ENCODE results near the gene RUNDC3A. TPM values are rescaled to one million over a fixed set of nuclear protein-coding genes. Genes with fewer than 3 reads are reported as not detected.

The RUNDC3A gene
- total RNA-seq, 2 experiments from 2014 or later: 0.22 TPM; not detected in 1

DNA sequence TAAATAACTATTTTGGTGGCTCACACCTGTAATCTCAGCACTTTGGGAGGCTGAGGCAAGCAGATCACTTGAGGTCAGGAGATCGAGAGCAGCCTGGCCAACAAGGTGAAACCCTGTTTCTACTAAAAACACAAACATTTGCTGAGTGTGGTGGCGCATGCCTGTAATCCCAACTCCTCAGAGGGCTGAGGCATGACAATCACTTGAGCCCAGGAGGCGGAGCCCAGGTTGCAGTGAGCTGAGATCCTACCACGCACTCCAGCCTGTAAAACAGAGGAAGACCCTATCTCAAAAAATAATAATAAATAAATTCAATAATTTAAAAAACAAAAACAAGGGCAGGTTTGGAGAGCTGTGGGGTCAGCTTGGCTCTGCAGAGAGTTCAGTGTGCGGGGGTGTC is 34.8 kb upstream of the RUNDC3A start:
- POLR2A ChIA-PET: no interaction called here
- CTCF ChIA-PET: no interaction called here
- Mint-ChIP-seq H3K27ac (no peak overlapping the region), H3K27me3 (no peaks in the 10 kb centered on the region), H3K4me3 (no peak overlapping the region), H3K9me3 (no peaks in the 10 kb centered on the region), H3K36me3 (ENCODE audit: low read depth) (no peaks in the 10 kb centered on the region), H3K4me1 (ENCODE audit: low read depth) (no peaks in the 10 kb centered on the region)
- DNase-seq (no peak), ATAC-seq (no peak)
- TF ChIP-seq, protein P1, sequence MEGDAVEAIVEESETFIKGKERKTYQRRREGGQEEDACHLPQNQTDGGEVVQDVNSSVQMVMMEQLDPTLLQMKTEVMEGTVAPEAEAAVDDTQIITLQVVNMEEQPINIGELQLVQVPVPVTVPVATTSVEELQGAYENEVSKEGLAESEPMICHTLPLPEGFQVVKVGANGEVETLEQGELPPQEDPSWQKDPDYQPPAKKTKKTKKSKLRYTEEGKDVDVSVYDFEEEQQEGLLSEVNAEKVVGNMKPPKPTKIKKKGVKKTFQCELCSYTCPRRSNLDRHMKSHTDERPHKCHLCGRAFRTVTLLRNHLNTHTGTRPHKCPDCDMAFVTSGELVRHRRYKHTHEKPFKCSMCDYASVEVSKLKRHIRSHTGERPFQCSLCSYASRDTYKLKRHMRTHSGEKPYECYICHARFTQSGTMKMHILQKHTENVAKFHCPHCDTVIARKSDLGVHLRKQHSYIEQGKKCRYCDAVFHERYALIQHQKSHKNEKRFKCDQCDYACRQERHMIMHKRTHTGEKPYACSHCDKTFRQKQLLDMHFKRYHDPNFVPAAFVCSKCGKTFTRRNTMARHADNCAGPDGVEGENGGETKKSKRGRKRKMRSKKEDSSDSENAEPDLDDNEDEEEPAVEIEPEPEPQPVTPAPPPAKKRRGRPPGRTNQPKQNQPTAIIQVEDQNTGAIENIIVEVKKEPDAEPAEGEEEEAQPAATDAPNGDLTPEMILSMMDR (IDR thresholded peaks at IDR 0.05): no peak
- intact Hi-C loops (cut with micrococcal nuclease): no loop called here

DNA sequence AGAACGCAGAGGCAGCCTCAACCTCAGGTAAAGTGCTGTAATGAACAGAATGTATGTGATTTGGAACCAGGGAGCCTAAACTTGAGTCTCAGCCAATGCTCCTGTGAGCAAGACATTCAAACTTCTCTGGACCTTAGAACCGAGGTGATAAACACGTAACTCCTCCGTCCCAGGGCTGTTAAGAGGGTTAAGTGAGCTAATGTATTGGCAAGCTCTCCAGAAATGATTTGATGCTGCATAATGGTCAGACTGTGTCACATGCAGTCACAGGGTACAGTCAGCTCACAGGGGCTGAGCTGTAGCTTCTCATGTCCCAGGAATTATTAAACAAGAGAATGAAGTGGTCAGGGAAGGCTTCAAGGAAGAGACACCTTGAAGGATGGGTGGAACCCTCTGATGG is 30.4 kb upstream of the RUNDC3A start:
- ChIA-PET POLR2A (no interaction called here), CTCF (no interaction called here)
- no peak for ATAC-seq
- Mint-ChIP-seq H3K36me3 (ENCODE audit: low read depth) (no peaks in the 10 kb centered on the region), H3K4me1 (ENCODE audit: low read depth) (peaks cover 10% of the 10 kb centered on the region), H3K27ac (no peak overlapping the region), H3K9me3 (no peaks in the 10 kb centered on the region), H3K27me3 (no peaks in the 10 kb centered on the region), H3K4me3 (no peak overlapping the region)
- intact Hi-C loops (cut with micrococcal nuclease): no loop called here
- TF ChIP-seq, protein P1 (IDR thresholded peaks at IDR 0.05): no peak
- DNase-seq: no peak

DNA sequence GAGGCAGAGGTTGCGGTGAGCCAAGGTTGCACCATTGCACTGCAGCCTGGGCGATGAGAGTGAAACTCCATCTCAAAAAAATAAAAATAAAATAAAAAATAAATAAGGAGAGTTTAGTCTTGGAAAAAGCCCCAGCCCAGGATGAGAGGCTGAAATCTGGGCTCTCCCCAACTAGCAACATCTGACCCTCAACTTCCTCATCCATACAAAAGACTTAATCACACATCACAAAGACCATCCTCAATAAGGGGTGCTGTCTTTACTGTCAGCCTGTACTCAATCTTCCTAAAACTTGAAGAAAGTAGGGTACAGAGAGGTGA is 29.1 kb upstream of the RUNDC3A start:
- Mint-ChIP-seq H3K9me3 (no peaks in the 10 kb centered on the region), H3K36me3 (ENCODE audit: low read depth) (no peaks in the 10 kb centered on the region), H3K27me3 (no peaks in the 10 kb centered on the region), H3K4me3 (no peak overlapping the region), H3K4me1 (ENCODE audit: low read depth) (peaks cover 10% of the 10 kb centered on the region), H3K27ac (no peak overlapping the region)
- CTCF ChIA-PET: interaction anchor here (1.5 kb wide), 1 partner anchor 14 kb away, joined by 5 read pairs; no protein-coding TSS in a partner anchor
- DNase-seq: no peak
- intact Hi-C loops (cut with micrococcal nuclease): no loop called here
- TF ChIP-seq, protein P1 (IDR thresholded peaks at IDR 0.05): no peak
- ATAC-seq: no peak
- POLR2A ChIA-PET: interaction anchor here (0.8 kb wide), 2 partner anchors 108 to 158 kb away, joined by 3 to 4 read pairs; no protein-coding TSS in a partner anchor

DNA sequence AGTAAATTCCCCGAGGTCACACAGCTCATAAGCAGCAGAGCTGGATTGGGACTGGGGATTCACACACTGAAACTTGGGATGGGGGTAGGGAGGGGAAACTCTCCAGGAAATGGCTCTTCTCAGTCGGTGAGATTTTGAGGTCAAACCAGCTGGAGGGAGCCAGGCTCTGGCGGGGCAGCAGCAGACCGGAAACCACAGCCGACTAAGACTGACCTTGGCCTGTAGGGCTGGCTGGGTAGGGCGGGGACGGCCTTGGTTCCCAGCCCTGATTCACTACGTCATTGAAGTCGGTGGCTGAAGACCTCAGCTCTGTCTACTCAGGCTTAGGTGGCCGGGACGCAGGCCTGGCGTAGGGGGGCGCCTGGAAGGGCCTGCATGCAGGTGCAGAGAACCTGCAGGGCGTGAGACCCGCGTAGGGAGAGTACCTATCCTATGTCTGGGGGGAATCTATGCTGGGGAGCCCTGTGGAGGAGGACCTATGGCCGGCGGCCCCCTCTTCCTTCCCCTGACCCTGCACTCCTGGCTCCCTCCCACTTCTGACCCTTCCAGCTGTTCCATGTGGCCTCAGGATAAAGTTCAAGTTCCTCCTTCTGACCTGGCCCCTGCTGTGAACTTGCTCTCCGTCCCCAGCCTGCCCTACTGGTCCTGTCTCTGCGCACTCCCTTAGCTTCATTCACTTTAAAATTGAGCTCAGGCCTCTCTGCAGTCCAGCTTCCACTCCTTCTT is 28.6 kb upstream of the RUNDC3A start:
- intact Hi-C loops (cut with micrococcal nuclease): no loop called here
- Mint-ChIP-seq H3K36me3 (ENCODE audit: low read depth) (no peaks in the 10 kb centered on the region), H3K27me3 (no peaks in the 10 kb centered on the region), H3K4me3 (no peak overlapping the region), H3K4me1 (ENCODE audit: low read depth) (peaks cover 10% of the 10 kb centered on the region), H3K9me3 (no peaks in the 10 kb centered on the region), H3K27ac (no peak overlapping the region)
- ATAC-seq: peak; percentile 78
- TF ChIP-seq, protein P1 (IDR thresholded peaks at IDR 0.05): no peak
- ChIA-PET POLR2A (interaction anchor here (0.8 kb wide), 2 partner anchors 108 to 158 kb away, joined by 3 to 4 read pairs; no protein-coding TSS in a partner anchor), CTCF (interaction anchor here (1.4 to 1.5 kb wide), 2 partner anchors 13 to 51 kb away, joined by 3 to 5 read pairs; no protein-coding TSS in a partner anchor)
- peak; percentile 46 for DNase-seq

DNA sequence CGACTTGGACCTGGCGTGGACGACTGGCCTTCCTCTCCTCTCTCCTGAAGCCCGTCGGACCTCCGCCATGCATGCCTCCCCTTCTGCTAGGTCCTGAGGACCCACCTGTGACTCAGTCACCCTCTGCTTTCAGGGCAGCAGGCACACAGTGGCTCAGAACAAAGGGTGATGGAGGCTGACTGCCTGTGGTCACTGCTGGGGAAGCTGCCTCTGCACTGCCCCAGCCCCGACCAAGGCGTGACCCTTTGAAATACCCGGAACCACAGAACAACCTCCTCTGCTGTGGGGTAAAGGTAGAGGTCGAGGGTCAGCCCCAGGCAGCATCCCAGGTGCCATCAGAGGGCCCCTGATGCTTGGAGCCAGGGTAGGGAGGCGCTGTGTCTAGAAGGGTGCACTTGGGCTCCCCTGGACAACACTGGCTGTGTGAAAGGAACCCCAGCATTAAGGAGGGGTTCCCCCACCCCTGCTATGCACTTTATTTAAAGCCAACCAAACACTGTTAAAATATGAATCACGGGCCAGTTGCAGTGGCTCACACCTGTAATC is 27.9 kb upstream of the RUNDC3A start:
- Mint-ChIP-seq H3K27ac (no peak overlapping the region), H3K27me3 (no peaks in the 10 kb centered on the region), H3K4me3 (no peak overlapping the region), H3K4me1 (ENCODE audit: low read depth) (peaks cover 10% of the 10 kb centered on the region), H3K36me3 (ENCODE audit: low read depth) (no peaks in the 10 kb centered on the region), H3K9me3 (no peaks in the 10 kb centered on the region)
- ChIA-PET POLR2A (interaction anchor here (0.8 kb wide), 1 partner anchor 107 kb away, joined by 3 read pairs; no protein-coding TSS in a partner anchor), CTCF (interaction anchor here (1.2 to 1.5 kb wide), 3 partner anchors 13 to 65 kb away, joined by 3 to 5 read pairs (median 3); partner anchors contain the start of gene GRN)
- TF ChIP-seq, protein P1 (IDR thresholded peaks at IDR 0.05): no peak
- ATAC-seq (no peak), DNase-seq (no peak)
- intact Hi-C loops (cut with micrococcal nuclease): no loop called here
